GM12892 (cell line): ENCODE results near the gene NRXN3.

ENCODE experiments used
- POLR2A ChIP-seq: IDR thresholded peaks from 2 replicates; pipeline ENCODE4 v1.6.1; 2011; ENCODE audit warnings: low read depth, low read length, control low read depth
- POLR2AphosphoS5 ChIP-seq: IDR thresholded peaks from 2 replicates; pipeline ENCODE4 v1.6.1; 2011; ENCODE audit warnings: low read depth, low read length, control low read depth
- TAF1 ChIP-seq: IDR thresholded peaks from 2 replicates; pipeline ENCODE4 v1.6.1; 2011; ENCODE audit warnings: low read depth, mild to moderate bottlenecking, control low read depth, low read length, borderline replicate concordance

DNA sequence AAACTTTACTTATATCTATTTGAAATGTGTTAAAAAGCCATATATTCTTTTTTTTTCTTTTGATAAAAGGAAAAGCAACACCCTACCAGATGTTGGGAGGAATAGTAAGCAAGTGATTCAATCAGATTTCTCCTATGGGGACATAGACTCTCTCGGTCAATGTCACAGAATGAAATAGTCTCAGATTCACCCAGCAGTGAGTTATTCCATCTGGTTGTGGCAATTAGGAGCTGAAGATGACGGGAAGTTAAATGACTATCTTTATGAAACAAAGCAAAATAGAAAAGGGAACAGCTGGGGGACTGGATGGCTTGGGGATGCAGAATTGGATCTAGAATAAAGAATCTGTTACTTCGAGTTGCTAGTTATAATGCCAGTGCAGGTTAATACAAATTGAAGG is 857.0 kb downstream of the NRXN3 start:
- TF ChIP-seq POLR2AphosphoS5 = no peak
- no peak for TF ChIP-seq POLR2A
- no peak for TF ChIP-seq TAF1
